GM12864 (cell line): ENCODE results near the gene BMAL2.

ENCODE experiments used
- DNase-seq: peaks from one replicate; pipeline ENCODE4 v3.0.0-alpha.2; 2011; ENCODE audit warnings: low read depth
- H3K4me3 ChIP-seq: 2 replicates; pipeline ENCODE4 v1.5.1; 2011; ENCODE audit warnings: mild to moderate bottlenecking, low read depth, low read length, control low read depth
- TF ChIP-seq, protein P1 (sequence below): IDR thresholded peaks from 2 replicates; pipeline ENCODE4 v1.5.1; 2011; ENCODE audit warnings: low read depth, mild to moderate bottlenecking, moderate library complexity, low read length, control low read depth, inconsistent platforms; ENCODE audit errors: missing control alignments

BMAL2 gene

DNA sequence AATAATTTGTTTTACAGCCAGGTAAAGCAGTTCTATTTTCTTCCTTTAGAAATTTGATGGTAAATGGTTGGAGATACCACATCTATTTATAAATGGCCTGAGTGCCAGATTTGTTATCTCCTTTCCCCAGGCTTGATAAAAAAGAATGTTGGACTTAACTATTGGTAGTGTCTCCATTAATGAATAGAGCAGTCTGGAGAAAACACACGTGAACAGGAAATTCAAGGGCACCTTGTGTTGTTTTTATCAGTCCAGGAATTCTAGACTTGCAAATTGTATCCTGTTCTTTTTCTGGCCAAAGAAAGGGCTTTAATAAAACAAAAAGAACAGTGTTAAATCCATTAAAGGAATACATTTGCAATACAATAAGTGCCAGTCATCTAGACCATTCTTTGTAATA is 40.8 kb upstream of the BMAL2 start:
- no peak overlapping the region for H3K4me3 ChIP-seq
- TF ChIP-seq, protein P1, sequence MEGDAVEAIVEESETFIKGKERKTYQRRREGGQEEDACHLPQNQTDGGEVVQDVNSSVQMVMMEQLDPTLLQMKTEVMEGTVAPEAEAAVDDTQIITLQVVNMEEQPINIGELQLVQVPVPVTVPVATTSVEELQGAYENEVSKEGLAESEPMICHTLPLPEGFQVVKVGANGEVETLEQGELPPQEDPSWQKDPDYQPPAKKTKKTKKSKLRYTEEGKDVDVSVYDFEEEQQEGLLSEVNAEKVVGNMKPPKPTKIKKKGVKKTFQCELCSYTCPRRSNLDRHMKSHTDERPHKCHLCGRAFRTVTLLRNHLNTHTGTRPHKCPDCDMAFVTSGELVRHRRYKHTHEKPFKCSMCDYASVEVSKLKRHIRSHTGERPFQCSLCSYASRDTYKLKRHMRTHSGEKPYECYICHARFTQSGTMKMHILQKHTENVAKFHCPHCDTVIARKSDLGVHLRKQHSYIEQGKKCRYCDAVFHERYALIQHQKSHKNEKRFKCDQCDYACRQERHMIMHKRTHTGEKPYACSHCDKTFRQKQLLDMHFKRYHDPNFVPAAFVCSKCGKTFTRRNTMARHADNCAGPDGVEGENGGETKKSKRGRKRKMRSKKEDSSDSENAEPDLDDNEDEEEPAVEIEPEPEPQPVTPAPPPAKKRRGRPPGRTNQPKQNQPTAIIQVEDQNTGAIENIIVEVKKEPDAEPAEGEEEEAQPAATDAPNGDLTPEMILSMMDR, result no peak
- no peak for DNase-seq

DNA sequence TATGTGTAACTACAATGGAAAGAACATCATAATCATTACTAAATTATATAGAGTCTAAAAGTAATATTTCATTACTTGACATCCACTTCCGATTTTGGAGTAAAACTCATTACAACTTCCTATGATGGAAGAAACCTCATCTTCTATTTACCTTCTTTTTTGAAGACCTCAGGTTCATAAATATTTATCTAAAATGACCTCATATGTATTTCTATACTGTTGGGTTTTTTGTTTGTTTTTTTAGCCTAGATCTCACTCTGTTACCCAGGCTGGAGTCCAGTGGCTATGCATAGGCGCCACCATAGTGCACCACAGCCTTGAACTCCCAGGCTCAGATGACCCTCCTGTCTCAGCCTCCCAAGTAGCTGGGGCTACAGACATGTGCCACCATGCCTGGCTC is 39.9 kb upstream of the BMAL2 start:
- TF ChIP-seq, protein P1, result no peak
- DNase-seq, result no peak
- H3K4me3 ChIP-seq, result no peak overlapping the region

DNA sequence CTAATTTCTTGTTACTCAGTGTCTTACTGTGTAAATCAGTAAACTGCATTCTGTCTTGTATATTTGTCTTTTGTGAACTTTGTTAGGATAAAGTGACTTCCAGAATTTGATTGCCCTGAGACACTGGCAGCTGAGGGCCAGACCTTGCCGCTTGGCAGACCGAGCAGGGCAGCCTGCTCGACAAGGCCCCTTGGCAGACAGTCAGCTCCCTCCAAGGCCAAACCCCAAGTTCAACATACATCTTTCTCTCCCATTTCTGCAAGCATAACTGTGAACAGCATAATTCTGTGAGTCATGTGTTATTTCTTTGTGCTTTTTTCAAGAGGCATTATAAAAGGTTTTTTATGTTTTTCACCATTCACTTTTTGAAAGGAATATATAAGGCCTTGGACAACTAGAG is 39.2 kb upstream of the BMAL2 start:
- no peak overlapping the region for H3K4me3 ChIP-seq
- DNase-seq, result no peak
- TF ChIP-seq, protein P1, result no peak

DNA sequence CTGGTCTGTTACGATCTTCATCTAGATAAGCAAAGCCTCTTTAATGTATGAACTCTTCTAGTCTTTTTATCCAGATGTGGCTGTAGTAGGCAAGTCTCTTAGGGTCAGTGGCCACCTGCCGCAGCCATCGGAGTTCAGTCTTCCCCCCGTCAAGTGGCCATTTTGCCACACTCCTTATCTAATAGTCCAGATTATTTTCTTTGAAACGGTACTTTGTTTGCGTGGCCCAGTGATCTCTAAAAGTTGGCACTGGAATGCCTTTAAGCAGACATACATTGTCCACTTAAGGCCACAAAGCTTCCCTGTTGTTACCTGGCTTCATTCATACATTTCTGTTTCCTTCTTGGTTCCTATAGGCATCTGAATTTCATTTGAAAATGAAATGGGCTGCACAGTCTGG is 36.0 kb upstream of the BMAL2 start:
- no peak overlapping the region for H3K4me3 ChIP-seq
- DNase-seq, result no peak

DNA sequence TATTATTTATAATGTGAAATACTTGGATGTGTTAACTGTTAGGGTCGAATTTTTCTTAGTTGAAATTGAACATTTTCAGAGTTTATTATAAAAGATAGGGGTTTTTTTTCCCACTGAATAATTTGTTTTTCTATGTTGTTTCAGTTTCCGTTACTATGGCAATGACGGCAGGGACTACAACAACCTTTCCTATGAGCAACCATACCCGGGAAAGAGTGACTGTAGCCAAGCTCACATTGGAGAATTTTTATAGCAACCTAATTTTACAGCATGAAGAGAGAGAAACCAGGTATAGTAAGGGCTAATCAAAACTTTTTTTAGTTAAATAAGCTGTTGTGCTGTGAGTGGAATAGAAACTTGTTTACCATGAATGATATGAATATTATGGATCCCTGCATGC is 35.1 kb upstream of the BMAL2 start:
- DNase-seq, result no peak
- TF ChIP-seq, protein P1, result no peak
- H3K4me3 ChIP-seq, result no peak overlapping the region

More for the DNA sequence above, 36.0 kb upstream of the BMAL2 start:
- TF ChIP-seq, protein P1, result no peak

DNA sequence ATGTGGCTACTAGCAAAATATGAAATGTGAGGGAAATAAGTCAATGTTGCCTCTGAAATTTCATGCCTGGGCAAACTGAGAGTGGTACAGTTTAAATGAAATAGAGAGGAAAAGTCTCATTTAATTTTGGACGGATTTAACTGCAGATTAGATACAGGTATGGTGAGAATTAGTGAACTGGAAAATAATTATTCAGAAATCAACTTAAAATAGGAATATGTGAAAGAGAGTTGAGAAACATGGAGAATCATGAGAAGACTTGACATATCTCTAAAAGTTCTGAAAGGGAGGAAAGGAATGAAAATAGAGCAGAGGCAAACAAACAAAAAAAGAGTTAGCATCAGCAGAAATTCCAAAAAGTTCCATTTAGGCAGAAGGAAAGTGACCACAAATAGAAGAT is 33.5 kb upstream of the BMAL2 start:
- H3K4me3 ChIP-seq, result no peak overlapping the region
- DNase-seq, result no peak
- TF ChIP-seq, protein P1, result no peak

DNA sequence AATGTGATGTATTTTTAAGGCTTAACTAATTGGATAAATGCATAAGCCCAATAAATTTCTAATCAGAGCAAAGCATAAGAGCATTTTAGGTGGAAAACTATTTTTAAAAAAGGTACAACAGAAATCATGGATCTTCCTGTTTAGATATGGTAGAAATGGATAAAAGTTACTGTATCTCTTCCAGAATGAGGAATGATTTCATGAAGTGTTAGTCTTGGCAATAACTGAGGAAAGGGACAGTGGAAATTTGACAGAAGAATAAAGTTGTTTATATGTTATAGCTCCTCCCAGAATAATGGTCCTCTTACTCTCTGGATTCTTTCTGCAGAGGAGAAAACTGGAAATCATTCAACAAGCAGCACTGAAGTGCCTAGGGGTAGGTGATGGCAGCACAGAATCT is 32.4 kb upstream of the BMAL2 start:
- TF ChIP-seq, protein P1, result no peak

More for the DNA sequence above, 32.4 kb upstream of the BMAL2 start:
- H3K4me3 ChIP-seq, result no peak overlapping the region
- no peak for DNase-seq
